Fibroblast of pulmonary artery (primary cell): ENCODE data around the gene MAN1B1.
"Not testable (repeated sequence)": the region's sequence is repeated elsewhere in the genome, so short reads cannot be mapped to it uniquely, and the experiment has no call there.

Experiments used
- DNase-seq: peaks from one replicate; pipeline ENCODE4 v3.0.0-alpha.2; 2010; ENCODE audit warnings: low read depth
- H3K4me3 ChIP-seq: replicated peaks from 2 replicates; pipeline ENCODE4 v1.5.1; 2011; ENCODE audit warnings: low read depth, mild to moderate bottlenecking, control low read depth, low read length, moderate library complexity
- CTCF ChIP-seq: IDR thresholded peaks from 2 replicates; pipeline ENCODE4 v1.5.1; 2011; ENCODE audit warnings: mild to moderate bottlenecking, control low read depth, low read length, inconsistent platforms; ENCODE audit errors: missing control alignments

MAN1B1 gene

GRCh38 chr9:137129456-137130175 lies 42.8 kb downstream of the MAN1B1 start:
- no peak for TF ChIP-seq CTCF
- H3K4me3 ChIP-seq, result peak overlapping the region; percentile 76
- DNase-seq, result peak; percentile 93

DNA sequence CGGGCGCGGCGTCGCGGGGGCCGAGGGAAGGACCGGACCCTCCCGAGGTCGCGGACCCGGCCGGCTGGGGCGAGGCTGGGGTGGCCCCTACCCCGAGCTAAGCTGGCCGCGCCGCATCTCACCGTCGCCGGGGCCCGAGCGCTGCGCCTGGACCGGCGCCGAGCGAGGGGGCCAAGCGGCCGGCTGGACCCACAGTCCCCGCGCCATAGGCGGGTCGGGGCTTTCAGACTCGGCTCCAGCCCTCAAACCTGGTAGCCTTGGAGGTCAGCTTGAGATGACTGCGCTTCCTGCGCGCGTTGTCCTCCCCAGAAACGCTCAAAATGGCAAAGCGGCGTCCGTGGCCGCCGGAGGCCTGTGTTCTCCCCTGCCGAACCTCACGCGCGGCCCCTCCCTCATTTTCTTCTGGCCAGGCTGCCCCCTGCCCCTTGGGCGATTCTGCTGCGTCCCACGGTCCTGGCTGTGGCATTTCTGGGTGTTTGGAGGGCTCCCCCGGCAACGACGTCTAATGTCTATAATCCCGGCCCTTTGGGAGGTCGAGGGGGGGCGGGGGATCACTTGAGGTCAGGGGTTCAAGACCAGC lies 43.5 kb downstream of the MAN1B1 start:
- DNase-seq, result no peak
- TF ChIP-seq CTCF, result no peak
- peak overlapping the region; percentile 76 for H3K4me3 ChIP-seq

- DNase-seq, result no peak
- no peak overlapping the region for H3K4me3 ChIP-seq
- no peak for TF ChIP-seq CTCF
Measured at GRCh38 chr9:137134191-137134590, 47.4 kb downstream of the MAN1B1 start.

DNA sequence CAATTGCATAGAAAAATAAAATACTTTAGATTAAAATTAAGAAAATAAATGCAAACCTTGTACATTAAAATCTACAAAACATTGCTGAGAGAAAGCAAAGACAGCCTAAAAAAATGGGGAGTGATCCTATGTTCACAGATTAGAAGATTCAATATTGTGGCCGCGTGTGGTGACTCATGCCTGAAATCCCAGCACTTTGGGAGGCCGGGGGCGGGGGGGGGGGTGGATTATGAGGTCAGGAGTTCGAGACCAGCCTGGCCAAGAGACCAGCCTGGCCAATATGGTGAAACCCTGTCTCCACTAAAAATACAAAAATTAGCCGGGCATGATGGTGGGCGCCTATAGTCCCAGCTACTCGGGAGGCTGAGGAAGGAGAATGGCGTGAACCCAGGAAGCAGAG lies 48.4 kb downstream of the MAN1B1 start:
- DNase-seq, result not testable (repeated sequence)

GRCh38 chr9:137136261-137136880 lies 49.6 kb downstream of the MAN1B1 start:
- no peak for DNase-seq
- H3K4me3 ChIP-seq, result no peak overlapping the region
- TF ChIP-seq CTCF, result no peak

More for the DNA sequence above, 48.4 kb downstream of the MAN1B1 start:
- H3K4me3 ChIP-seq, result not testable (repeated sequence)

DNA sequence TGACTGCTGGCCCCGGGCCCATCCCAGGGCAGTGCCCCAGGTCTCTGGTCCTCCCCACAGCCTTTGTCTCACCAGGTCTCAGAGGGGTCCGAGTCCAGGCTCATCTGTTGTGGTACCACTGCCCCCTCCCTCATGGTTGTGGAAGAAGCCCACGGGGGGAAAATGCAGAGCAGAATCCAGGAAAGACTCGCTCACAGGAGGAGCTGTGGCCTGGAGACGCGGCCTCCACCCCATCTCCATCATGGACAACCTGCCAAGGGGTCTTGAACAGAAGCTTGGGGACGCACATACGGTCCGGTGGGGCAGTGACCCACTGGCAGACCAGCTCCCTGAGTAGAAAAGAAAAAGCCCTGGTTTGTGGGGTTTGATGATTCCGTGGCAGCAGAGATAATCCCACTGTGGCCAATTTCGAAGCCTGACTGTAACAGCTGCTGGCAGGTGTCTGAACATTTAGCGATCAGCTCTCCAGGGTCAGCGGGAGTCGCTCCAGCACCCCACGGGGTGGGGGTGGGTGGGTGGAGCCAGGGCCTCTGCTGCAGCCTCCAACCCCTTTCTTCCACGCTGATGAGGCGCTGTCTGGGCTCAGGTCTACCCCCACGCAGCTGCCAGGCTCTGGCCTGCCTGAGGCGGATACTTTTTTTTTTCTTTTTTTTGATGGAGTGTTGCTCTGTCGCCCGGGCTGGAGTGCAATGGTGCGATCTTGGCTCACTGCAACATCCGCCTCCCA lies 50.3 kb downstream of the MAN1B1 start:
- H3K4me3 ChIP-seq, result no peak overlapping the region
- no peak for TF ChIP-seq CTCF
- DNase-seq, result no peak

DNA sequence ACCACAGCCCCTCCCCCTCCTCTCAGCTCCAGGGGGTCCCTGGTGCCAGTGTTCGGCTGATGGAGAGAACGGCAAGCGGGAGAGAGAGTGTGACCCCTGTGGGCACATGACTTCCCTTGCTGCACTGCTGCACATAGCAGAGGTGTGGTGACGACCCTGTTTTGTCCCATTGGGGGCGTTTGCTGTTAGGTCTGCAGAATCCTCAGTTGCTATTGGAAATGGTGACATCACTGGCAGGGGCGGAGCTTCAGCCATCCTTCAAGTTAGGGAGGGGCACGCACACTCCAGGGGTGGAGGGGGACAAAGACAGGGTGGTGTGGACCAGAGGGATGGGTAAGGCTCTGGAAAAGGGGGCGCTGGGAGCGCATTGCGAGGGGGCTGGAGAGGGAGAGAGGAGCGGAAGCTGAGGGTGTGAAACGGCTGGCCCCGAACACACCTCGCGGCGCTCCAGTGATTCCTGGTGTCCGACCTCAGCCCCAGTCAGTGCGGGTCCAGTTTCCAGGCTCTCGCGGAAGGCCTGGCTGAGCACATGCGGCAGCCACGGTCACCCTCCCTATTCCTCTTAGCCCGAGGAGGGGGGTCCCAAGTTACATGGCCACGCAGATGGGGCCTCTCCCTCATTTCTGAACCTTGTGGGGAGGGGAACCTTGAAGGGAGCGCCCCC lies 51.4 kb downstream of the MAN1B1 start:
- no peak overlapping the region for H3K4me3 ChIP-seq
- TF ChIP-seq CTCF, result no peak
- no peak for DNase-seq
